OCI-LY7 (cell line): ENCODE measurements around the gene ZBTB20.

ENCODE experiments used
- CTCF ChIP-seq: fragments of 200-600 bp; sonication (generic); conservative IDR thresholded peaks from 2 replicates; pipeline ENCODE4 v1.5.1; 2014; ENCODE audit warnings: mild to moderate bottlenecking, antibody characterized with exemption, low read length, moderate library complexity, mixed read lengths
- EZH2phosphoT487 ChIP-seq: fragments of 200-600 bp; sonication (generic); IDR thresholded peaks from 2 replicates; pipeline ENCODE4 v1.6.1; 2018; ENCODE audit warnings: low read depth, borderline replicate concordance, mild to moderate bottlenecking, mixed run types, antibody characterized with exemption, low read length, moderate library complexity, mixed read lengths

GRCh38 chr3:114600571-114600970 is 546.5 kb downstream of the ZBTB20 start:
- TF ChIP-seq CTCF (no peak), EZH2phosphoT487 (no peak)
